AG04450 (cell line): ENCODE results near the gene NOC4L. TPM values are rescaled to one million over a fixed set of nuclear protein-coding genes. Genes with fewer than 3 reads are reported as not detected.

Source experiments
- CTCF ChIA-PET: fragments of 300-600, 350-600 bp; formaldehyde crosslinking; extraction: SDS; loops from one replicate; lab custom pipeline; 2022; ENCODE audit warnings: antibody characterized with exemption, inconsistent platforms; lab: Charles Lee
- POLR2A ChIA-PET: fragments of 350-600 bp; formaldehyde crosslinking; extraction: SDS; loops from one replicate; lab custom pipeline; 2021; ENCODE audit warnings: antibody characterized with exemption, inconsistent platforms; lab: Yijun Ruan, JAX
- DNase-seq: peaks from one replicate; pipeline ENCODE4 v3.0.0-alpha.2; 2011; ENCODE audit warnings: low read depth, low spot score
- H3K27ac ChIP-seq: one replicate; pipeline ENCODE4 v1.5.1; 2012; ENCODE audit warnings: low read depth, low read length, control low read depth
- H3K27me3 ChIP-seq: one replicate; pipeline ENCODE4 v1.6.0; 2012; ENCODE audit warnings: low read length; ENCODE audit not compliant: control insufficient read depth, insufficient read depth
- H3K4me3 ChIP-seq: 2 replicates; pipeline ENCODE4 v1.5.1; 2011; ENCODE audit warnings: mild to moderate bottlenecking, low read depth, low read length, control low read depth
- H3K9me3 ChIP-seq: 2 replicates; pipeline ENCODE4 v1.5.1; 2012; ENCODE audit warnings: low read length; ENCODE audit not compliant: control insufficient read depth, insufficient read depth
- CTCF ChIP-seq: IDR thresholded peaks from 2 replicates; pipeline ENCODE4 v1.5.1; 2011; ENCODE audit warnings: low read depth, low read length, control low read depth, inconsistent platforms
- polyA plus RNA-seq: library from polyadenylated mRNA; depleted of rRNA; stranded (reverse); fragments of >200 nt; gene quantifications from 2 replicates; pipeline ENCODE4 v1.2.3, GENCODE V29; 2011; rRNA removed
- small RNA-seq: library from RNA; depleted of rRNA; stranded (forward); fragments of <200 nt; gene quantifications from one replicate; pipeline ENCODE3, GENCODE V24; 2012; ENCODE audit warnings: low read depth; ENCODE audit not compliant: insufficient read length

NOC4L gene
- polyA plus RNA-seq, 1 experiment, result 2.9 TPM

GRCh38 chr12:132199526-132200319 is 55.5 kb downstream of the NOC4L start:
- no peak overlapping the region for H3K27ac ChIP-seq
- TF ChIP-seq CTCF, result no peak
- DNase-seq, result no peak
- CTCF ChIA-PET, result no interaction called here
- peaks cover 18% of the 10 kb centered on the region for H3K27me3 ChIP-seq
- H3K4me3 ChIP-seq, result no peak overlapping the region
- peaks cover 4% of the 10 kb centered on the region for H3K9me3 ChIP-seq
- POLR2A ChIA-PET, result no interaction called here

GRCh38 chr12:132200800-132201199 is 56.5 kb downstream of the NOC4L start:
- CTCF ChIA-PET, result no interaction called here
- Histone ChIP-seq H3K27me3 (peaks cover 29% of the 10 kb centered on the region), H3K27ac (no peak overlapping the region), H3K4me3 (no peak overlapping the region), H3K9me3 (no peaks in the 10 kb centered on the region; the same call in 1 of the 2 replicates)
- no peak for DNase-seq
- POLR2A ChIA-PET, result no interaction called here
- no peak for TF ChIP-seq CTCF

GRCh38 chr12:132201391-132202120 is 57.3 kb downstream of the NOC4L start:
- no peak for TF ChIP-seq CTCF
- no peaks in the 10 kb centered on the region; the same call in 1 of the 2 replicates for H3K9me3 ChIP-seq
- no peak for DNase-seq
- no peak overlapping the region for H3K27ac ChIP-seq
- H3K4me3 ChIP-seq, result no peak overlapping the region
- H3K27me3 ChIP-seq, result peaks cover 34% of the 10 kb centered on the region
- ChIA-PET POLR2A (no interaction called here), CTCF (no interaction called here)

Small RNA genes lying within 50 kb of the gene (small RNA-seq; reads per million reads assigned to genes)
- not detected for gene AC138466.3

Other genes starting within 250 kb of the NOC4L start
- 4.6 and 6.6 TPM in 2 replicates for gene ULK1, start 249.8 kb upstream of the NOC4L start, polyA plus RNA-seq
- gene PUS1, start 215.2 kb upstream of the NOC4L start, polyA plus RNA-seq, result 11.4 and 13.7 TPM in 2 replicates
- gene EP400, start 194.5 kb upstream of the NOC4L start, polyA plus RNA-seq, result 5.4 and 7.3 TPM in 2 replicates
- gene DDX51, start 138 bp upstream of the NOC4L start, polyA plus RNA-seq, result 4.5 and 4.6 TPM in 2 replicates
- gene GALNT9, start 185.1 kb downstream of the NOC4L start, polyA plus RNA-seq, result 0.04 TPM in 1 of 2 replicates, not detected in the other